ENCODE results near the gene TSGA10IP.

DNA sequence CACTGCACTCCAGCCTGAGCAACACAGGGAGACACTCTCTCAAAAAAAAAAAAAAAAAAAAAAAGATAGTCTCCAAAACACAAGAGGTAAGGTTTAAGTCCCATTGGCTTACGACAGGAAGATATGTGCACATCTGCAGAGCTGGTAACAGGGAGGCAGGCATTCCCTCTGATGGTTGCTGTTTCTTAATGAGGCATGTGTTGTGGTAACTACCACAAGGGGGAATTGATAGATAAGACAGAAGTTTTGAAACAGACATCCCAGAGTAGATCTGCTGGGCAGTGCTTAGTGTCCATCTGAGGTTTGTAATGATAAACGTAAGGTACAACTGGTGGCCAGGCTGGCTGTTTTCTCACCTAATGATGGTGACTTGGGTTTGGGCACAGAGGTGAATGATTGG lies 52.0 kb downstream of the TSGA10IP start:
- TF ChIP-seq EZH2phosphoT487 (IDR thresholded peaks at IDR 0.05; ENCODE audit: insufficient read depth, low read depth) (no peak), EZH2 (IDR thresholded peaks at IDR 0.05; ENCODE audit: insufficient read depth, poor library complexity, severe bottlenecking) (no peak)

Data from GM23248 (cell line).